Mammary epithelial cell (primary cell): ENCODE results near the gene NUP107.

Experiments
- CTCF ChIP-seq, 2 donors: IDR thresholded peaks in 1 of 2; conservative IDR thresholded peaks in 1 of 2; 2 replicates each; pipeline ENCODE4 v1.5.1; 2011 to 2012; ENCODE audit warnings: inconsistent platforms in 2 of 2, low read length in 2 of 2, mild to moderate bottlenecking in 2 of 2, control low read depth in 1 of 2, low read depth in 1 of 2; ENCODE audit not compliant: insufficient read depth in 1 of 2; ENCODE audit errors: extremely low read depth in 1 of 2
- EZH2 ChIP-seq: IDR thresholded peaks from 2 replicates; pipeline ENCODE4 v1.6.1; 2012; ENCODE audit warnings: low read length, inconsistent platforms, borderline replicate concordance

- TF ChIP-seq EZH2 (no peak), CTCF (conservative IDR thresholded peaks at IDR 0.05 in 1 of 2, IDR thresholded peaks at IDR 0.05 in 1 of 2; ENCODE audit: extremely low read depth in 1 of 2, insufficient read depth in 1 of 2, low read depth in 1 of 2, low read length in 2 of 2) (no peak)
Observed at GRCh38 chr12:68686262-68686594, 550 bp upstream of the NUP107 start.
